ENCODE measurements around the gene PKD1.
A peak's percentile ranks its signal among the peaks of the same experiment; 100 is the strongest.

PKD1 gene

GRCh38 chr16:2056077-2056476 lies 79.6 kb downstream of the PKD1 start:
- no peak for DNase-seq (ENCODE audit: low spot score)
- TF ChIP-seq, protein P1, sequence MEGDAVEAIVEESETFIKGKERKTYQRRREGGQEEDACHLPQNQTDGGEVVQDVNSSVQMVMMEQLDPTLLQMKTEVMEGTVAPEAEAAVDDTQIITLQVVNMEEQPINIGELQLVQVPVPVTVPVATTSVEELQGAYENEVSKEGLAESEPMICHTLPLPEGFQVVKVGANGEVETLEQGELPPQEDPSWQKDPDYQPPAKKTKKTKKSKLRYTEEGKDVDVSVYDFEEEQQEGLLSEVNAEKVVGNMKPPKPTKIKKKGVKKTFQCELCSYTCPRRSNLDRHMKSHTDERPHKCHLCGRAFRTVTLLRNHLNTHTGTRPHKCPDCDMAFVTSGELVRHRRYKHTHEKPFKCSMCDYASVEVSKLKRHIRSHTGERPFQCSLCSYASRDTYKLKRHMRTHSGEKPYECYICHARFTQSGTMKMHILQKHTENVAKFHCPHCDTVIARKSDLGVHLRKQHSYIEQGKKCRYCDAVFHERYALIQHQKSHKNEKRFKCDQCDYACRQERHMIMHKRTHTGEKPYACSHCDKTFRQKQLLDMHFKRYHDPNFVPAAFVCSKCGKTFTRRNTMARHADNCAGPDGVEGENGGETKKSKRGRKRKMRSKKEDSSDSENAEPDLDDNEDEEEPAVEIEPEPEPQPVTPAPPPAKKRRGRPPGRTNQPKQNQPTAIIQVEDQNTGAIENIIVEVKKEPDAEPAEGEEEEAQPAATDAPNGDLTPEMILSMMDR (IDR thresholded peaks at IDR 0.05; ENCODE audit: borderline replicate concordance, control extremely low read depth, extremely low read depth, insufficient read depth, missing control alignments) = no peak
- in situ Hi-C loops (cut with MboI; ENCODE audit: low sequenced_read_pairs, unreplicated experiment) = no loop called here

DNA sequence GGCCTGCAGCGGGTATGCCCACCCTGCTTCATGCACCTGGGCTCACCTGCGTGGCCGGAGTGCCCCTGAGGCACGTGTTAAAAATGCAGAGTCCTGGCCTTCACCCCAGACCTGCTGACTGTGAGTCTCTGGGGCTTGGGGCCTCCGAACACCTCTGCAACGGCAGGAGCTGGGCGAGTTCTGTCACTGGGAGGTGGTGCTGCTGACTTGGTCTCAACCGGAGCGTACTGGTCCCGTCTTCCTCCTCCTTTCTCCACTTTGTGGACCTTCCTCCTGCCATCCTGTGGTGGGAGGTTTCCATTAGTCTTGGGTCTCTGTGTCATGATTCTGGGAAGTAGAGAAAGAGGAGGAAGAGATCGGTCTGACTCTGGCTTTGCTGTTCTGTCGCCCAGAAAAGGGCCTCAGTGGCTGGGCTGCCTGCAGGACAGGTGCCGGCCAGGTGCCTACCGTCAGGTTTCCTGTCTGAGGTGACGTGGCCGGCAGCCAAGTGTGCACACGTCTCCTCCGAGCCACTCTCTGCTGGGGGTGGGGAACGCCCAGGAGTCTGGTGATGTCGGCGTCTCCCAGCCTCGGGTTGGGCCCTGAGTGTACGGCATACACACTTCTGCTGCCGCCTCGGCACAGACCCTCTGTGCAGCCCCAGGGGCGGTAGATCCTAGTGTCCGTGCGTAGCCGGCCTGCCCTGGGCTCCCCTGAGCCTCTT lies 81.0 kb downstream of the PKD1 start:
- TF ChIP-seq, protein P1 (IDR thresholded peaks at IDR 0.05; ENCODE audit: borderline replicate concordance, control extremely low read depth, extremely low read depth, insufficient read depth, missing control alignments) = no peak
- DNase-seq (ENCODE audit: low spot score) = no peak
- in situ Hi-C loops (cut with MboI; ENCODE audit: low sequenced_read_pairs, unreplicated experiment) = no loop called here

- no peak for DNase-seq (ENCODE audit: low spot score)
- in situ Hi-C loops (cut with MboI; ENCODE audit: low sequenced_read_pairs, unreplicated experiment) = no loop called here
- TF ChIP-seq, protein P1 (IDR thresholded peaks at IDR 0.05; ENCODE audit: borderline replicate concordance, control extremely low read depth, extremely low read depth, insufficient read depth, missing control alignments) = no peak
Observed at GRCh38 chr16:2053897-2054296, 81.8 kb downstream of the PKD1 start.

- TF ChIP-seq, protein P1 (IDR thresholded peaks at IDR 0.05; ENCODE audit: borderline replicate concordance, control extremely low read depth, extremely low read depth, insufficient read depth, missing control alignments) = no peak
- no peak for DNase-seq (ENCODE audit: low spot score)
Observed at GRCh38 chr16:2053211-2053610, 82.5 kb downstream of the PKD1 start.

GRCh38 chr16:2048116-2048543 lies 87.6 kb downstream of the PKD1 start:
- TF ChIP-seq, protein P1 (IDR thresholded peaks at IDR 0.05; ENCODE audit: borderline replicate concordance, control extremely low read depth, extremely low read depth, insufficient read depth, missing control alignments) = no peak
- in situ Hi-C loops (cut with MboI; ENCODE audit: low sequenced_read_pairs, unreplicated experiment) = no loop called here
- DNase-seq (ENCODE audit: low spot score) = no peak

More at GRCh38 chr16:2053211-2053610, 82.5 kb downstream of the PKD1 start:
- in situ Hi-C loops (cut with MboI; ENCODE audit: low sequenced_read_pairs, unreplicated experiment) = no loop called here

DNA sequence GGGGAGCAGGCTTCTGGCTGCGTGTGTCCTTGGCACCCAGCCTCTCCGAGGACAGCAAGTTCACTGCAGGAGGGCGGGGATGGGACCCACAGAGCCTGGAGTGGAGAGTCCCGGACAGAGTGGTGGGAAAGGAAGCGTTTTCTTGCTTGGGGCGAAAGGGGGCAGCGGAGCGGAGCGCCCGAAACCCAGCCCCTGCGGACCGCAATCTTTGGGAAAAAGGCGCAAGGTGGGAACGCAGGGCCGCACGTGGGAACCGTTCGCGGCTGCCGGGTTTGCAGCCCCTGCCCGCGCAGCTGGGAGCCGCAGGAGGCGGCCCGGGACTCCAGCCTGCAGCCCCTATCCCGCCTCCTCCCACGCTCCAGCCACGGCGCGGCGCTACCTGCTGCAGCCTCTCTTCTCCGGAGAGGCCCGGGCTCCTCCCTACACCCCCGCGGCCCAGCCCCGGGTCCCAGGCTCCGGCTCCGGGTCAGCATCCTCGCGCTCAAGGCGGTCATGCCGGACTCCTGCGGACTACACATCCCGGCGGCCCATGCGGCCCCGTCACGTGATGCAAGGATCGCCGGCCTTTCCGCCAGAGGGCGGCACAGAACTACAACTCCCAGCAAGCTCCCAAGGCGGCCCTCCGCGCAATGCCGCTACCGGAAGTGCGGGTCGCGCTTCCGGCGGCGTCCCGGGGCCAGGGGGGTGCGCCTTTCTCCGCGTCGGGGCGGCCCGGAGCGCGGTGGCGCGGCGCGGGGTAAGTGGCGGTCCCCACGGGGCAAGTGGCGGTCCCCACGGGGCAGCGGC lies 88.2 kb downstream of the PKD1 start, which contains the start of the genes NTHL1 and TSC2:
NTHL1 (minus strand) TSS at position 505 of the 786 bp plus-strand sequence; CDS start at position 494, 11 bp downstream.
TSC2 (plus strand) TSS at position 656 of the 786 bp plus-strand sequence. CDS start 631 bp downstream, outside the sequence.
- peak; percentile 99 for DNase-seq (ENCODE audit: low spot score)
- in situ Hi-C loops (cut with MboI; ENCODE audit: low sequenced_read_pairs, unreplicated experiment) = no loop called here
- TF ChIP-seq, protein P1 (IDR thresholded peaks at IDR 0.05; ENCODE audit: borderline replicate concordance, control extremely low read depth, extremely low read depth, insufficient read depth, missing control alignments) = peak; percentile 9

Measured in GM13976 (cell line).